Neural progenitor cell (in vitro differentiated cells): ENCODE data around the gene NCKAP5.

Source experiments
- CTCF ChIP-seq: fragments of 200-600 bp; sonication (generic); IDR thresholded peaks from 2 replicates; pipeline ENCODE4 v1.5.1; 2017; ENCODE audit warnings: antibody characterized with exemption, mild to moderate bottlenecking
- EZH2 ChIP-seq: fragments of 200-600 bp; sonication (generic); IDR thresholded peaks from 2 replicates; pipeline ENCODE4 v1.6.1; 2017; ENCODE audit warnings: antibody characterized with exemption, mild to moderate bottlenecking, moderate library complexity
- EZH2phosphoT487 ChIP-seq: fragments of 200-600 bp; sonication (generic); IDR thresholded peaks from 2 replicates; pipeline ENCODE4 v1.6.1; 2017; ENCODE audit warnings: antibody characterized with exemption

- TF ChIP-seq CTCF: no peak
- TF ChIP-seq EZH2: no peak
- no peak for TF ChIP-seq EZH2phosphoT487
Observed at GRCh38 chr2:133213651-133214050, 354.6 kb downstream of the NCKAP5 start.
